Psoas muscle (tissue), 8 donors: ENCODE data around the gene EIF3A. TPM values are rescaled to one million over a fixed set of nuclear protein-coding genes. Genes with fewer than 3 reads are reported as not detected.
"Not testable (repeated sequence)": the region's sequence is repeated elsewhere in the genome, so short reads cannot be mapped to it uniquely, and the experiment has no call there.

Experiments
- ATAC-seq, 4 donors: fragments of 200-7000 bp; cut with Tn5 transposase; one replicate each; pipeline ENCODE4 v1.9.1; 2020; ENCODE audit warnings: moderate library complexity in 3 of 4, mild to moderate bottlenecking in 2 of 4
- DNase-seq, 2 donors: peaks; one replicate each; pipeline ENCODE4 v3.0.0-alpha.2; 2020
- H3K27ac ChIP-seq: fragments of 200-600 bp; one replicate; pipeline ENCODE4 v1.8.0; 2022
- H3K27me3 ChIP-seq, 3 donors: fragments of 200-600 bp in 1 of 3; one replicate each; pipeline versions ENCODE4 v1.6.1 to v1.8.0; 2013 to 2022; ENCODE audit warnings: low read length in 2 of 3, mild to moderate bottlenecking in 2 of 3, moderate library complexity in 1 of 3; ENCODE audit not compliant: insufficient read depth in 3 of 3
- H3K36me3 ChIP-seq, 2 donors: fragments of 200-600 bp in 1 of 2; one replicate each; pipeline versions ENCODE4 v1.6.1 to v1.8.0; 2013 to 2022; ENCODE audit warnings: low read depth in 1 of 2, mild to moderate bottlenecking in 1 of 2, moderate library complexity in 1 of 2; ENCODE audit not compliant: insufficient read depth in 1 of 2
- H3K4me1 ChIP-seq: fragments of 200-600 bp; one replicate; pipeline ENCODE4 v1.8.0; 2022
- H3K4me3 ChIP-seq: fragments of 200-600 bp; one replicate; pipeline ENCODE4 v1.8.0; 2022; ENCODE audit warnings: mild to moderate bottlenecking
- H3K9me3 ChIP-seq: fragments of 200-600 bp; one replicate; pipeline ENCODE4 v1.8.0; 2022
- CTCF ChIP-seq: fragments of 200-600 bp; IDR thresholded peaks from one replicate; pipeline ENCODE4 v1.8.0; 2022; ENCODE audit warnings: antibody characterized with exemption
- WGBS, 3 donors: extraction: QIAGEN DNeasy Blood & Tissue Kit; methylation state at CpG; one replicate each; pipeline versions ENCODE4 v1.1.6 to v1.1.7; 2013; 5-methylcytosine and 5-hydroxymethylcytosine counted together
- intact Hi-C, 2 donors: fragments of 100-400 bp; cut with DNase I; formaldehyde crosslinking; loops; one replicate each; pipeline versions ENCODE4 v1.11.0 to v1.14.2; 2022
- polyA plus RNA-seq, 3 donors: library from polyadenylated mRNA; stranded (reverse); fragments of 200-250 nt; gene quantifications; one replicate each; pipeline ENCODE4 v1.2.3, GENCODE V29; 2013
- total RNA-seq, 4 donors: library from RNA; stranded (reverse); fragmentation: NEBNext Ultra II Directional in 2 of 4; extraction: Animal tissue kit (Norgen Biotek cat#: 25700) in 2 of 4; gene quantifications; one replicate each; pipeline versions ENCODE4 v1.2.1 to v1.2.4, GENCODE V29; 2021 to 2023
- donor health status: healthy with polysubstance abuse.
- donor health status: DM: no; HTN: no; CAD: no; lungs with moderate emphysema.
- donor health status: Bipolar disorder and iron deficiency.
- donor health status: healthy.
- donor health status: DM: yes; HTN: yes; CAD: no.
- donor health status: DM: no; HTN: no; CAD: no.
- donor health status: DM: no; HTN: no; CAD: no.
- donor health status: DM: yes; HTN: yes; CAD: no.

The EIF3A gene
- total and polyA plus RNA-seq, 7 donors, result 71.3 to 226 (median 148) TPM

GRCh38 chr10:119030421-119031250, 50.0 kb downstream of the EIF3A start:
- peak; percentile 29 to 51 (median 46) for ATAC-seq
- WGBS, 3 donors, result 5 to 11% (median 9%) methylated on average over 48 to 65 of the region's 65 CpGs
- H3K27ac ChIP-seq, result peak overlapping the region; percentile 90

GRCh38 chr10:119029613-119030420, 50.8 kb downstream of the EIF3A start, which contains the start of gene NANOS1:
NANOS1 (plus strand) TSS chr10:119029714; CDS start chr10:119029802, 88 bp downstream.
- ATAC-seq (peak in 1 of 4 donors; percentile 0), DNase-seq (peak in 1 of 2 donors; percentile 30)
- peak within 1 kb of the TSS; percentile 90 for H3K27ac ChIP-seq
- 0 to 1% (median 1%) methylated on average over 32 to 129 of the region's 136 CpGs for WGBS, 3 donors
- H3K4me3 ChIP-seq, result peak within 1 kb of the TSS; percentile 74
- no peaks in the 10 kb centered on the region for H3K27me3 ChIP-seq
- H3K4me1 ChIP-seq, result peaks cover 27% of the 10 kb centered on the region
- no peak for TF ChIP-seq CTCF
- H3K36me3 ChIP-seq, result peaks cover 0 to 21% of the 10 kb centered on the region in 2 donors
- intact Hi-C loops, result loop anchor here (5.0 to 10.0 kb wide), 5 partner anchors 37 to 285 kb away; partner anchors contain the start of gene CACUL1 (in 1 of the 2)
- H3K9me3 ChIP-seq, result no peaks in the 10 kb centered on the region

More at GRCh38 chr10:119030421-119031250, 50.0 kb downstream of the EIF3A start:
- intact Hi-C loops, result loop anchor here (5.0 kb wide), 2 partner anchors 37 to 47 kb away; no protein-coding TSS in a partner anchor
- Histone ChIP-seq H3K4me1 (peaks cover 19% of the 10 kb centered on the region), H3K27me3 (no peaks in the 10 kb centered on the region), H3K9me3 (no peaks in the 10 kb centered on the region), H3K36me3 (peaks cover 0 to 29% of the 10 kb centered on the region in 2 donors), H3K4me3 (peak overlapping the region; percentile 74)
- peak; percentile 59 to 80 for DNase-seq
- TF ChIP-seq CTCF, result no peak

GRCh38 chr10:119028900-119029612, 51.6 kb downstream of the EIF3A start:
- intact Hi-C loops, result loop anchor here (10.0 kb wide), 3 partner anchors 154 to 284 kb away; partner anchors contain the start of gene CACUL1 (in 1 of the 2)
- DNase-seq (peak; percentile 92 to 95), ATAC-seq (peak; percentile 80 to 86 (median 82))
- Histone ChIP-seq H3K4me1 (peaks cover 28% of the 10 kb centered on the region), H3K4me3 (peak overlapping the region; percentile 61), H3K36me3 (peaks cover 0 to 13% of the 10 kb centered on the region in 2 donors), H3K9me3 (no peaks in the 10 kb centered on the region), H3K27me3 (no peaks in the 10 kb centered on the region), H3K27ac (peak overlapping the region; percentile 83)
- peak; percentile 33 for TF ChIP-seq CTCF
- WGBS, 3 donors, result 3 to 10% (median 5%) methylated on average over 36 to 68 of the region's 68 CpGs

- DNase-seq, H3K27me3 ChIP-seq, H3K36me3 ChIP-seq, H3K9me3 ChIP-seq: not testable (repeated sequence)
- Histone ChIP-seq H3K4me1 (peaks cover 28% of the 10 kb centered on the region), H3K27ac (peak overlapping the region; percentile 83), H3K4me3 (peak overlapping the region; percentile 61)
- peak in 2 of 4 donors; percentile 3 to 5 for ATAC-seq
- 56 to 66% (median 58%) methylated on average over 10 of the region's 10 CpGs for WGBS, 3 donors
- intact Hi-C loops, result loop anchor here (10.0 kb wide), 3 partner anchors 154 to 284 kb away; partner anchors contain the start of gene CACUL1 (in 1 of the 2)
Observed at GRCh38 chr10:119028445-119028899, 52.1 kb downstream of the EIF3A start.
